HG03520 (cell line): ENCODE measurements around the gene ARFGAP2.
"Not testable (repeated sequence)": the region's sequence is repeated elsewhere in the genome, so short reads cannot be mapped to it uniquely, and the experiment has no call there.

Source experiments
- ATAC-seq: cut with Tn5 transposase; IDR thresholded peaks from one replicate; pipeline ENCODE4 v1.9.1; 2021; ENCODE audit warnings: mild to moderate bottlenecking, moderate library complexity; ENCODE audit not compliant: unreplicated experiment

Gene ARFGAP2

DNA sequence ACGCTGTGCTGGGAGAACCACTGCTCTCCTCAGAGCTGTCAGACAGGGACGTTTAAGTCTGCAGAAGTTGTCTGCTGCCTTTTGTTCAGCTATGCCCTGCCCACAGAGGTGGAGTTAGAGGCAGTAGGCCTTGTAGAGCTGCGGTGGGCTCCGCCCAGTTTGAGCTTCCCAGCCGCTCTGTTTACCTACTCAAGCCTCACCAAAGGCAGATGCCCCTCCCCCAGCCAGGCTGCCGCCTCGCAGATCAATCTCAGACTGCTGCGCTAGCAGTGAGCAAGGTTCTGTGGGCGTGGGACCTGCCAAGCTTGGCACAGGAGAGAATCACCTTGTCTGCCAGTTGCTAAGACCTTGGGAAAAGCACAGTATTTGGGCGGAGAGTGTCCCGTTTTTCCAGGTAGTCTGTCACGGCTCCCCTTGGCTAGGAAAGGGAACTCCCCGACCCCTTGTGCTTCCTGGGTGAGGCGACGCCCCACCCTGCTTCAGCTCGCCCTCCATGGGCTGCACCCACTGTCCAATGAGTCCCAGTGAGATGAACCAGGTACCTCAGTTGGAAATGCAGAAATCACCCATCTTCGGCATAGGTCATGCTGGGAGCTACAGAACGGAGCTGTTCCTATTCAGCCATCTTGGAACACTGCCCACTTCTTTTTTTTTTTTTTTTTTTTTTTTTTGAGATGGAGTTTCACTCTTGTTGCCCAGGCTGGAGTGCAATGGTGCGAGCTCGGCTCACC, 57.6 kb downstream of the ARFGAP2 start:
- ATAC-seq: not testable (repeated sequence)
